PC-9 (cell line): ENCODE results near the gene NCF4. TPM values are rescaled to one million over a fixed set of nuclear protein-coding genes. Genes with fewer than 3 reads are reported as not detected.

ENCODE experiments used
- BruUV-seq: library from RNA; stranded (reverse); fragments of 400-500 nt; replicated peaks from 2 replicates; lab custom pipeline; 2021; lab: Mats Ljungman, UMichigan
- CTCF ChIA-PET: fragments of 300-600 bp; sonication (Branson Sonifier 250); formaldehyde crosslinking; loops from one replicate; lab custom pipeline; 2022; ENCODE audit warnings: antibody characterized with exemption; lab: Charles Lee
- POLR2A ChIA-PET: fragments of 300-600 bp; sonication (Branson Sonifier 250); formaldehyde crosslinking; loops from one replicate; lab custom pipeline; 2022; ENCODE audit warnings: antibody characterized with exemption; ENCODE audit not compliant: unreplicated experiment; lab: Charles Lee
- DNase-seq, 2 experiments: peaks; one replicate each; pipeline versions ENCODE4 v3.0.0 to v3.0.0-alpha.2; 2015 to 2022; ENCODE audit warnings: mixed read lengths in 1 of 2
- H2AFZ ChIP-seq: fragments of 200-600 bp; sonication (generic); 2 replicates; pipeline ENCODE4 v1.8.1; 2017; ENCODE audit warnings: antibody characterized with exemption
- H3F3A ChIP-seq: fragments of 200-600 bp; sonication (generic); 2 replicates; pipeline ENCODE4 v1.8.1; 2017; ENCODE audit warnings: antibody characterized with exemption, mild to moderate bottlenecking, low read depth; ENCODE audit not compliant: insufficient read depth
- H3K27ac ChIP-seq: fragments of 200-600 bp; sonication (generic); 2 replicates; pipeline ENCODE4 v1.6.1; 2016; ENCODE audit warnings: mixed run types
- H3K27me3 ChIP-seq: fragments of 200-600 bp; sonication (generic); 2 replicates; pipeline ENCODE4 v1.6.1; 2016; ENCODE audit warnings: low read depth, mixed run types; ENCODE audit not compliant: insufficient read depth
- H3K36me3 ChIP-seq: fragments of 200-600 bp; sonication (generic); 2 replicates; pipeline ENCODE4 v1.6.1; 2016; ENCODE audit warnings: low read depth, mixed run types
- H3K4me1 ChIP-seq: fragments of 200-600 bp; sonication (generic); replicated peaks from 2 replicates; pipeline ENCODE4 v1.6.1; 2016; ENCODE audit warnings: mixed run types; ENCODE audit not compliant: insufficient read depth
- H3K4me2 ChIP-seq: fragments of 200-600 bp; sonication (generic); 2 replicates; pipeline ENCODE4 v1.6.1; 2017; ENCODE audit warnings: mixed run types
- H3K4me3 ChIP-seq: fragments of 200-600 bp; sonication (generic); 2 replicates; pipeline ENCODE4 v1.6.1; 2016; ENCODE audit warnings: mixed run types
- H3K79me2 ChIP-seq: fragments of 200-600 bp; sonication (generic); 2 replicates; pipeline ENCODE4 v1.6.1; 2017; ENCODE audit warnings: low read depth, mixed run types
- H3K9me2 ChIP-seq: fragments of 200-600 bp; sonication (generic); 2 replicates; pipeline ENCODE4 v1.8.1; 2017; ENCODE audit warnings: mild to moderate bottlenecking; ENCODE audit not compliant: insufficient read depth
- H3K9me3 ChIP-seq: fragments of 200-600 bp; sonication (generic); 2 replicates; pipeline ENCODE4 v1.8.1; 2016; ENCODE audit warnings: low read depth; ENCODE audit not compliant: insufficient read depth
- H4K20me1 ChIP-seq: fragments of 200-600 bp; sonication (generic); 2 replicates; pipeline ENCODE4 v1.8.1; 2017; ENCODE audit not compliant: insufficient read depth
- CTCF ChIP-seq: fragments of 200-600 bp; sonication (generic); conservative IDR thresholded peaks from 2 replicates; pipeline ENCODE4 v1.6.1; 2017; ENCODE audit warnings: mixed run types, antibody characterized with exemption, mild to moderate bottlenecking, moderate library complexity
- EZH2 ChIP-seq: fragments of 200-600 bp; sonication (generic); IDR thresholded peaks from 2 replicates; pipeline ENCODE4 v1.8.0; 2017; ENCODE audit warnings: antibody characterized with exemption, low read depth
- intact Hi-C: fragments of 100-400 bp; cut with micrococcal nuclease; formaldehyde crosslinking; loops from one replicate; pipeline ENCODE4 v1.10.0; 2022; ENCODE audit not compliant: unreplicated experiment
- total RNA-seq: library from RNA; stranded (reverse); gene quantifications from 2 replicates; pipeline ENCODE4 v1.2.3, GENCODE V29; 2021

The NCF4 gene
- total RNA-seq, 1 experiment from 2014 or later, result 3.9 TPM

- TF ChIP-seq CTCF (no peak), EZH2 (no peak)
- no peaks in the 10 kb centered on the region for H3K36me3 ChIP-seq
- H3K79me2 ChIP-seq, result no peaks in the 10 kb centered on the region
- no peak for DNase-seq
- no peaks in the 10 kb centered on the region for H4K20me1 ChIP-seq
- H3K27ac ChIP-seq, result no peak overlapping the region
- H2AFZ ChIP-seq, result no peak overlapping the region
- no peaks in the 10 kb centered on the region for H3K9me3 ChIP-seq
- H3F3A ChIP-seq, result no peaks in the 10 kb centered on the region
- H3K27me3 ChIP-seq, result no peaks in the 10 kb centered on the region
- CTCF ChIA-PET, result no interaction called here
- POLR2A ChIA-PET, result no interaction called here
- intact Hi-C loops, result no loop called here
- BruUV-seq, result no TSS peak
- no peaks in the 10 kb centered on the region for H3K9me2 ChIP-seq
- no peaks in the 10 kb centered on the region for H3K4me1 ChIP-seq
- H3K4me2 ChIP-seq, result no peak overlapping the region
- H3K4me3 ChIP-seq, result no peak overlapping the region
These were observed 41.5 kb downstream of the NCF4 start for GRCh38 chr22:36902143-36902926.

- H3K36me3 ChIP-seq, result no peaks in the 10 kb centered on the region
- CTCF ChIA-PET, result interaction anchor here (1.0 kb wide), 1 partner anchor 48 kb away, joined by 3 read pairs; no protein-coding TSS in a partner anchor
- H3F3A ChIP-seq, result no peaks in the 10 kb centered on the region
- H3K4me1 ChIP-seq, result no peaks in the 10 kb centered on the region
- no peak overlapping the region for H2AFZ ChIP-seq
- H3K27me3 ChIP-seq, result no peaks in the 10 kb centered on the region
- TF ChIP-seq EZH2 (no peak), CTCF (peak; percentile 46; the same call in 1 of the 2 replicates)
- intact Hi-C loops, result no loop called here
- H3K9me2 ChIP-seq, result no peaks in the 10 kb centered on the region
- H4K20me1 ChIP-seq, result no peaks in the 10 kb centered on the region
- no peaks in the 10 kb centered on the region for H3K79me2 ChIP-seq
- BruUV-seq, result no TSS peak
- H3K9me3 ChIP-seq, result no peaks in the 10 kb centered on the region
- POLR2A ChIA-PET, result no interaction called here
- H3K27ac ChIP-seq, result no peak overlapping the region
- DNase-seq, result no peak
- no peak overlapping the region for H3K4me2 ChIP-seq
- no peak overlapping the region for H3K4me3 ChIP-seq
These were observed 43.6 kb downstream of the NCF4 start for GRCh38 chr22:36904260-36904880.

- H3K27ac ChIP-seq, result no peak overlapping the region
- H3F3A ChIP-seq, result no peaks in the 10 kb centered on the region
- ChIA-PET POLR2A (interaction anchor here (0.6 kb wide), 1 partner anchor 34 kb away, joined by 3 read pairs; no protein-coding TSS in a partner anchor), CTCF (no interaction called here)
- H3K9me2 ChIP-seq, result no peaks in the 10 kb centered on the region
- no TSS peak for BruUV-seq
- H3K36me3 ChIP-seq, result no peaks in the 10 kb centered on the region
- H3K4me3 ChIP-seq, result no peak overlapping the region
- H3K79me2 ChIP-seq, result no peaks in the 10 kb centered on the region
- no peaks in the 10 kb centered on the region for H4K20me1 ChIP-seq
- H2AFZ ChIP-seq, result no peak overlapping the region
- no peak overlapping the region for H3K4me2 ChIP-seq
- intact Hi-C loops, result no loop called here
- H3K4me1 ChIP-seq, result 0 out of 2 replicates have a peak, but pooled peaks cover 14% of the 10 kb centered on the region
- no peaks in the 10 kb centered on the region for H3K27me3 ChIP-seq
- no peak for TF ChIP-seq EZH2
- no peak for TF ChIP-seq CTCF
- DNase-seq, result no peak
- no peaks in the 10 kb centered on the region for H3K9me3 ChIP-seq
These were observed 46.7 kb downstream of the NCF4 start for GRCh38 chr22:36907253-36908195.
